ENCODE measurements around the gene AQP6.
A peak's percentile ranks its signal among the peaks of the same experiment; 100 is the strongest.

Gene AQP6

DNA sequence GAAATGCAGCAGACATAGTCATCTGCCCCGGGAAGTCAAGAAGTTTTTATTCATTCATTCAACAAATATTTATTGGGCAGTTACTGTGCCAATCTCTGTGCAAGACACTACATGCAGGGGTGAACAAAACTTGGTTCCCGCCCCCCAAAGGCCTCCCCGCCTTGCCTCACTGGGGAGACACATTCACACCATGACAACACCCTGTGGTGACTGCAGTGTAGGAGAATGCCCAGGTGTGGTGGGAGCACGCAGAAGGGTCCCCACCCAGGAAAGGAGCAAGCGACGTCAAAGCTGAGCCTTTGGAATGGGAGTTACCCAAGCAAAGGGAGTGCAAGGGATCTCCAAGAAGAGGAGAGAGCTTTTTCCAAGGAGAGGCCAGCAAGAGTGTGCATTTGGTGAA, 1.6 kb upstream of the AQP6 start:
- TF ChIP-seq, protein P1, sequence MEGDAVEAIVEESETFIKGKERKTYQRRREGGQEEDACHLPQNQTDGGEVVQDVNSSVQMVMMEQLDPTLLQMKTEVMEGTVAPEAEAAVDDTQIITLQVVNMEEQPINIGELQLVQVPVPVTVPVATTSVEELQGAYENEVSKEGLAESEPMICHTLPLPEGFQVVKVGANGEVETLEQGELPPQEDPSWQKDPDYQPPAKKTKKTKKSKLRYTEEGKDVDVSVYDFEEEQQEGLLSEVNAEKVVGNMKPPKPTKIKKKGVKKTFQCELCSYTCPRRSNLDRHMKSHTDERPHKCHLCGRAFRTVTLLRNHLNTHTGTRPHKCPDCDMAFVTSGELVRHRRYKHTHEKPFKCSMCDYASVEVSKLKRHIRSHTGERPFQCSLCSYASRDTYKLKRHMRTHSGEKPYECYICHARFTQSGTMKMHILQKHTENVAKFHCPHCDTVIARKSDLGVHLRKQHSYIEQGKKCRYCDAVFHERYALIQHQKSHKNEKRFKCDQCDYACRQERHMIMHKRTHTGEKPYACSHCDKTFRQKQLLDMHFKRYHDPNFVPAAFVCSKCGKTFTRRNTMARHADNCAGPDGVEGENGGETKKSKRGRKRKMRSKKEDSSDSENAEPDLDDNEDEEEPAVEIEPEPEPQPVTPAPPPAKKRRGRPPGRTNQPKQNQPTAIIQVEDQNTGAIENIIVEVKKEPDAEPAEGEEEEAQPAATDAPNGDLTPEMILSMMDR (IDR thresholded peaks at IDR 0.05; ENCODE audit: control insufficient read depth, extremely low read depth, insufficient read depth): no peak
- no peak for DNase-seq (ENCODE audit: low read depth)
- no peak overlapping the region for H3K4me3 ChIP-seq (ENCODE audit: low read depth, low read length)

DNA sequence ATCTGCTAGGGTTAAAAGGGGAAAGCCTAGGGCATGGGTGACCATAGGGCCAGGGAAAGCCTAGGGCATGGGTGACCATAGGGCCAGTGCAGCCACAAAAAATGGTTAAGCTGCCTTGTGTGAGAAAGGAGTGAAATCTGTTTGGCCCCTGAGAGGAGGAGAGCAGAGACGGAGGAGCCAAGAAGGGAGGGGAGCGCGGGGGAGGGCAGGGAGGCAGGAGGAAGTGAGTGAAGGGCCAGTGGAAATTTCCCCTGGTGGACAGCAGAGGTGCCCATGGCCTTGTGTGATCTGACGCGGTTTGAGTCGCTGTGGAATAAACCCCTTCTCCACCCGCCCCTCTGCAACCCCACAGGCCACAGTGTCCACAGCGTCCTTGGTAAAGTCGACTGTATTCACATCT, 618 bp upstream of the AQP6 start:
- TF ChIP-seq, protein P1 (IDR thresholded peaks at IDR 0.05; ENCODE audit: control insufficient read depth, extremely low read depth, insufficient read depth): no peak
- no peak overlapping the region for H3K4me3 ChIP-seq (ENCODE audit: low read depth, low read length)
- no peak for DNase-seq (ENCODE audit: low read depth)

DNA sequence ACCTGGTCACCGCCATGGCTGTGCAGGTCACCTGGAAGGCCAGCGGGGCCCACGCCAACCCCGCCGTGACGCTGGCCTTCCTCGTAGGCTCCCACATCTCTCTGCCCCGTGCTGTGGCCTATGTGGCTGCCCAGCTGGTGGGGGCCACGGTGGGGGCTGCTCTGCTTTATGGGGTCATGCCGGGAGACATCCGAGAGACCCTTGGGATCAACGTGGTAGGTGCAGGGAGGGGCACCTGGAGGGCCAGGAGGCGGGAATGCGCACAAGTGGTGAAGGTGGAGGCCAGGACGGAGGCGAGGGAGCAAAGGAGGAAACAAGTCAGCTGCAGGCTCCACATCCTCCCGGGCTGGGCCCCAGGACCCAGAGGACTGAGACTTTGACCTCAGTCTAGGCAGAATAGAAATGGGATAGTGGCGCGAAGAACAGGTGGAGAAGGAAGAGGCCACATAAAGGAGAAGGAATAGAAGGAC, 649 bp downstream of the AQP6 start:
- no peak overlapping the region for H3K4me3 ChIP-seq (ENCODE audit: low read depth, low read length)
- DNase-seq (ENCODE audit: low read depth): no peak
- TF ChIP-seq, protein P1 (IDR thresholded peaks at IDR 0.05; ENCODE audit: control insufficient read depth, extremely low read depth, insufficient read depth): no peak

DNA sequence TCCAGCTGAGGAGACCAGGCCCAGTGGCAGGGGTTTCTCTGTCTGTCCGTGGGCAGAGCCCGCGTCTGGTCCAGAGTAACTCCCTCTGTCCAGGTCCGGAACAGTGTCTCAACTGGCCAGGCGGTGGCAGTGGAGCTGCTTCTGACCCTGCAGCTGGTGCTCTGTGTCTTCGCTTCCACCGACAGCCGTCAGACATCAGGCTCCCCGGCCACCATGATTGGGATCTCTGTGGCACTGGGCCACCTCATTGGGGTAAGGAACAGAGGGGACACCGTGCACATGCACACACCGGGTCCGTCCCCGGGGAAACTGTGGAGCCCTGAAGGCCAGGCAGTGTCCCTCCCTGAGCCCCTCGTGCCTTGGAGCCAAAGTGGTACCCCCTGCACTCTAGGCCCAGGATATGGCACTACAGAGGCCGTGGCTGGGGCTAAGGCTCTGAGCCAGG, 1.5 kb downstream of the AQP6 start:
- DNase-seq (ENCODE audit: low read depth): no peak
- no peak overlapping the region for H3K4me3 ChIP-seq (ENCODE audit: low read depth, low read length)
- TF ChIP-seq, protein P1 (IDR thresholded peaks at IDR 0.05; ENCODE audit: control insufficient read depth, extremely low read depth, insufficient read depth): peak; percentile 80

DNA sequence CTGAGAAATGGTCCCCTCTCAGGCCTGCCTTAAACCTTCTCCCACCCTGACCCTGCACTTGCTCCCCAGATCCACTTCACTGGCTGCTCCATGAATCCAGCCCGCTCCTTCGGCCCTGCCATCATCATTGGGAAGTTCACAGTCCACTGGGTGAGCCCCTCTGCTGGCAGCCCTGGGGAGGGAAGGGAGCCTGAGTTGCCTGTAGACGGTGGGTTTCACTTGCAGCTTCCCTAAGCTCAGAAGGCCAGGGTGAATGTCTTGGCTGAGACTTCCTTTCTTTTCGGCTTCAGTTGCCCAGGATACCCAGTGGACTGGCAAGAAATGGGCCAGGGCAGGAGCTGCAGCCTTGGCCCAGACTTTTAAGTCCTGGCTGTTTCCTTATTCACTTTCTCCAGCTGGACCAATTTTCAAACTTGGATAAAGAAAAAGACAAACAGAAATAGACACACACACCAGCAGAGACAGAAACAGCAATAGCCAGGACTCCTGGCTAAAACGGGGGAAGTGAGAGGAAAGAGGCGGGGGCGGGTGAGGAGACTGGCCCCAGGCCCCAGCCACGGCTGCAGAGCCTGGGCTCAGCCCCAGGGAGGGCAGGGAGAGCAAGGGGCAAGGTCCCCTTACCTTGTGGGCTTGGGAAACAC, 2.0 kb downstream of the AQP6 start:
- no peak overlapping the region for H3K4me3 ChIP-seq (ENCODE audit: low read depth, low read length)
- DNase-seq (ENCODE audit: low read depth): no peak
- TF ChIP-seq, protein P1 (IDR thresholded peaks at IDR 0.05; ENCODE audit: control insufficient read depth, extremely low read depth, insufficient read depth): no peak

DNA sequence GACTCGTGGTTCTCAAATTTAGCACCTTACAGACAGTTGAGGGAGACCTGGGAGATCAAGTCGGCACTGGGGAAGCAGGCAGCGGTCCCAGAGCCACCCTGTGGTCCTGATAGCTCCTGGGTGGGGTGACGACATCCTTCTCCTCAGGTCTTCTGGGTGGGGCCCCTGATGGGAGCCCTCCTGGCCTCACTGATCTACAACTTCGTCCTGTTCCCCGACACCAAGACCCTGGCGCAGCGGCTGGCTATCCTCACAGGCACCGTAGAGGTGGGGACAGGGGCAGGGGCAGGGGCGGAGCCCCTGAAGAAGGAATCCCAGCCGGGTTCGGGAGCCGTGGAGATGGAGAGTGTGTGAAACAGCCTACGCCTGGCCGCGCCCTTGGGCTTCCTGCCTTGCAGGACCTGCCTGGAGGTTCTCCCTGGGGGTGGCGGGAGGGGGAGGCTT, 2.6 kb downstream of the AQP6 start:
- H3K4me3 ChIP-seq (ENCODE audit: low read depth, low read length): no peak overlapping the region
- DNase-seq (ENCODE audit: low read depth): no peak
- TF ChIP-seq, protein P1 (IDR thresholded peaks at IDR 0.05; ENCODE audit: control insufficient read depth, extremely low read depth, insufficient read depth): no peak

DNA sequence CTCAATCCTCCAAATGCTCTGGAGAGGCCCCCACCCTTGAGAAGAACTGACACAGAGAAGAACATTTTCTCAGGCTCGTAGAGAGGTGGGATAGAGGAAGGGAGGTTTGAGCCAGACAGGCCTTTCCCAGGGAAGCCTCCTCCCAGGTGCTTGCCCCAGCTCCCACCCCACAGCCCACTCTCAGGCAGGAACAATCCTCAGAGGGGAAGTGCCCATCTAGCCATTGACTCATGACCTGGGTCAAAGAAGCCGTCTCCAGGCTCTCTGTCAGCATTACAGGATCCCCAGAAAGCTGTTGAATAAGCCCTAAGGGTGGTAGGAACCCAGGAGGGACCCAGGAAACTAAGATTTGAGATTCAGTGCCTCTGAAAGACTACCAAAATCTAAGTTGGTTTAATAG, 3.8 kb downstream of the AQP6 start:
- TF ChIP-seq, protein P1 (IDR thresholded peaks at IDR 0.05; ENCODE audit: control insufficient read depth, extremely low read depth, insufficient read depth): no peak
- H3K4me3 ChIP-seq (ENCODE audit: low read depth, low read length): no peak overlapping the region
- no peak for DNase-seq (ENCODE audit: low read depth)

All from LNCaP clone FGC (cell line).